GM12891 (cell line): ENCODE measurements around the gene TMEM191B.
"Not testable (repeated sequence)": the region's sequence is repeated elsewhere in the genome, so short reads cannot be mapped to it uniquely, and the experiment has no call there.

Source experiments
- POLR2A ChIP-seq: IDR thresholded peaks from 2 replicates; pipeline ENCODE4 v1.6.1; 2011; ENCODE audit warnings: low read depth, low read length, control low read depth
- POLR2AphosphoS5 ChIP-seq: IDR thresholded peaks from 2 replicates; pipeline ENCODE4 v1.6.1; 2011; ENCODE audit warnings: low read depth, low read length, control low read depth
- POU2F2 ChIP-seq: IDR thresholded peaks from 2 replicates; pipeline ENCODE4 v1.6.1; 2011; ENCODE audit warnings: low read depth, mild to moderate bottlenecking, control low read depth, low read length, moderate library complexity
- SPI1 ChIP-seq: IDR thresholded peaks from 2 replicates; pipeline ENCODE4 v1.6.1; 2011; ENCODE audit warnings: low read depth, low read length, control low read depth
- TAF1 ChIP-seq: IDR thresholded peaks from 2 replicates; pipeline ENCODE4 v1.6.1; 2011; ENCODE audit warnings: low read depth, low read length, control low read depth

GRCh38 chr22:18549458-18550179, 22.0 kb downstream of the TMEM191B start:
- TF ChIP-seq POLR2A, POU2F2, POLR2AphosphoS5, SPI1, TAF1: not testable (repeated sequence)
